BLaER1 treated with 17β-estradiol and CSF1 and Interleukin-3, amounts not matched to agents 10 nM and 100 nM (cell line): Measurements from ENCODE around the gene BEX2.
"Not testable (repeated sequence)": the region's sequence is repeated elsewhere in the genome, so short reads cannot be mapped to it uniquely, and the experiment has no call there.

Source experiments
- H3K27ac ChIP-seq, 11 experiments: shearing (Covaris generic); formaldehyde crosslinking; 2 replicates each; pipeline ENCODE4 v1.8.1; 2022
- H3K27me3 ChIP-seq, 11 experiments: shearing (Covaris generic); formaldehyde crosslinking; 2 replicates each; pipeline ENCODE4 v1.8.1; 2022
- H3K36me3 ChIP-seq, 11 experiments: shearing (Covaris generic); formaldehyde crosslinking; 2 replicates each; pipeline ENCODE4 v1.8.1; 2022
- H3K4me1 ChIP-seq, 10 experiments: shearing (Covaris generic); formaldehyde crosslinking; 2 replicates each; pipeline ENCODE4 v1.8.1; 2022
- H3K4me2 ChIP-seq, 11 experiments: shearing (Covaris generic); formaldehyde crosslinking; 2 replicates each; pipeline ENCODE4 v1.8.1; 2022
- H3K4me3 ChIP-seq, 10 experiments: shearing (Covaris generic); formaldehyde crosslinking; 2 replicates each; pipeline ENCODE4 v1.8.1; 2022
- H3K9ac ChIP-seq, 11 experiments: shearing (Covaris generic); formaldehyde crosslinking; 2 replicates each; pipeline ENCODE4 v1.8.1; 2022
- H3K9me3 ChIP-seq, 11 experiments: shearing (Covaris generic); formaldehyde crosslinking; replicated peaks in 1 of 11; 2 replicates each; pipeline ENCODE4 v1.8.1; 2022
- H4K20me1 ChIP-seq, 11 experiments: shearing (Covaris generic); formaldehyde crosslinking; 2 replicates each; pipeline ENCODE4 v1.8.1; 2022
- Cebpa-rat ChIP-seq, 11 experiments: shearing (Covaris generic); IDR thresholded peaks; 2 replicates each; pipeline ENCODE4 v1.8.1; 2022

The BEX2 gene

DNA sequence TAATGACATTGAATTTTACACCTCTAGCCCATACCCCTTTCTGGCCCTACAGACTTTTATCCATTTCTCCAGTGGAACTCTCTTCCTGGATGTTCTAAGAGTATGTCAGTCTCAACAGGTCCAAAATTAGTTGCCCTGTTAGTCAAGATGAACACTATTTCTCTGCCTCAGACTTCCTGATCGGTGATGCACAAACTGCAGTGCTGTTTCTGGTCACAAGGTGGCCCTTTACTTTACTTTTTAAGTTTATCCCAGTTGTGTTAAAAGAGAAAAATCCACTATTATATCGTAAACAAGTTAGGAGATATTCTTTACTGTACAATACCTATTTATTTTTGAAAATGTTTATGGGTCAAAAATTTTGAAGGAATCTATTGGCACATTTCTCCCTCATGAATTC, 32.3 kb upstream of the BEX2 start:
- no peak overlapping the region for H3K4me2 ChIP-seq
- no peaks in the 10 kb centered on the region for H3K4me1 ChIP-seq
- no peak overlapping the region for H3K27ac ChIP-seq

GRCh38 chrX:103338663-103339062, 27.9 kb upstream of the BEX2 start:
- H3K36me3 ChIP-seq: no peaks in the 10 kb centered on the region
- no peak for TF ChIP-seq Cebpa-rat (IDR thresholded peaks at IDR 0.05)
- no peak overlapping the region for H3K4me3 ChIP-seq
- no peaks in the 10 kb centered on the region for H3K4me1 ChIP-seq
- H3K4me2 ChIP-seq: no peak overlapping the region
- no peaks in the 10 kb centered on the region for H3K9me3 ChIP-seq
- no peak overlapping the region for H3K27ac ChIP-seq
- H4K20me1 ChIP-seq: no peaks in the 10 kb centered on the region
- no peak overlapping the region for H3K9ac ChIP-seq
- H3K27me3 ChIP-seq: peaks cover 13 to 55% (median 30%) of the 10 kb centered on the region in 11 experiments; a peak in 18 of 22 replicates

More for the DNA sequence above, 32.3 kb upstream of the BEX2 start:
- Histone ChIP-seq H3K9ac (no peak overlapping the region), H3K27me3 (peaks cover 2 to 54% (median 21%) of the 10 kb centered on the region in 11 experiments; a peak in 17 of 22 replicates), H4K20me1 (no peaks in the 10 kb centered on the region), H3K9me3 (no peaks in the 10 kb centered on the region), H3K4me3 (no peak overlapping the region), H3K36me3 (no peaks in the 10 kb centered on the region)
- no peak for TF ChIP-seq Cebpa-rat (IDR thresholded peaks at IDR 0.05)

DNA sequence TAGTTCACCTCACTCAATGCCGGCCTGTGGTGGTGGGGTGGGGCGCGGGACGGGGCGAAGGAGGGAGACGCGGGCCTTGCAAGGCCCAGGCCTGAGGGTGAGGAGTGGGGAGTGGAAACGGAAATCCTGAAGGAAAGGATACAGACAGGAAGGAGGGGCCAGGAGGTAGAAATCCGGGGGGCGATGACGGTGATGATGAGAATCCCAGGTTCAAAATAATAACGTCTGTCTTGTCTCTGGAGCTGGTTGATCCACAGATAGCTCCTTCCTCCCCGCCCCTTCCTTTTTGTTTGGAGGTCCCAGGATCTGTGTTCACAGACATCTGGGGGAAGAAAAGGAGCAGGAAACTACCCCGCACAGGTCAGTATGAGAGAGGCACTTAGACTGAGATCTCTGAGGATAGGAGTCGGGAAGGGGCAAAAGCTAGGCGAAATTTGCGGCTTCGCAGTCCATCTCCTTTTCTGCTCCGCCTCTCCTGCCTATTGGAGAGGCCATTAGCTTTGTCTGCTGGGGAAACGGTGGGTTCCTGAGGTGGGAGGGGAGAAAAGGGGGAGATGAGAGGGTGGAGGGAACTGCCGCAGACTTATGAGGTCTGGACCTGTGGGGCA, 20.0 kb upstream of the BEX2 start:
- Histone ChIP-seq H3K27me3 (peaks cover 25 to 46% (median 35%) of the 10 kb centered on the region in 11 experiments), H3K9ac (no peak overlapping the region), H3K36me3 (no peaks in the 10 kb centered on the region), H3K4me1 (0 out of 20 replicates have a peak, but pooled peaks cover 0 to 6% (median 0%) of the 10 kb centered on the region in 10 experiments), H4K20me1 (no peaks in the 10 kb centered on the region), H3K9me3 (no peaks in the 10 kb centered on the region), H3K27ac (no peak overlapping the region), H3K4me2 (no peak overlapping the region), H3K4me3 (no peak overlapping the region)
- no peak for TF ChIP-seq Cebpa-rat (IDR thresholded peaks at IDR 0.05)

DNA sequence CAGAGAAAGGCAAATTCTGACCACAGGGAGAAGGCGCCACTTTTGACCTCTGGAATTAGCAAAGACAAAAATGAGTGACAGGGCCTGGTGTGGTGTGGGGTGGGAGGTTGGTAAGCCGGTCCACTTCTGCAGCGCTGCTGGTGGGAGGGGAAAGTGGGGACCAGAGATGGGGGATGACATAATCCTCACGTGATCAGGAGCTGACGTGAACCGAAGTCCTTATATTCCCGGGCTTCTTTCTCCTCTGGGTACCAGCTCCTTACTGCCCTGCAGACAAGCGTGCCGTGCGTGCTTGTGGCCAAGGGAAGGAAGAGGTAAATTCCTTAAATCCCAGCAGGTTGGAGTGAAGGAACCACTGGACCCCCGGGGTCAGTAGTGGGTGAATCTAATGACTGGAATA, 19.2 kb upstream of the BEX2 start, which contains the start of gene TCEAL7:
TCEAL7 (plus strand) TSS at position 249 of the 400 bp plus-strand sequence. CDS start 1,165 bp downstream, outside the sequence.
- Histone ChIP-seq H3K4me1 (0 out of 20 replicates have a peak, but pooled peaks cover 0 to 6% (median 0%) of the 10 kb centered on the region in 10 experiments), H4K20me1 (no peaks in the 10 kb centered on the region), H3K9ac (no peak within 1 kb of the TSS), H3K4me3 (no peak within 1 kb of the TSS), H3K36me3 (no peaks in the 10 kb centered on the region), H3K9me3 (no peaks in the 10 kb centered on the region), H3K4me2 (no peak within 1 kb of the TSS), H3K27ac (no peak within 1 kb of the TSS), H3K27me3 (peaks cover 22 to 41% (median 35%) of the 10 kb centered on the region in 11 experiments)
- no peak for TF ChIP-seq Cebpa-rat (IDR thresholded peaks at IDR 0.05)

DNA sequence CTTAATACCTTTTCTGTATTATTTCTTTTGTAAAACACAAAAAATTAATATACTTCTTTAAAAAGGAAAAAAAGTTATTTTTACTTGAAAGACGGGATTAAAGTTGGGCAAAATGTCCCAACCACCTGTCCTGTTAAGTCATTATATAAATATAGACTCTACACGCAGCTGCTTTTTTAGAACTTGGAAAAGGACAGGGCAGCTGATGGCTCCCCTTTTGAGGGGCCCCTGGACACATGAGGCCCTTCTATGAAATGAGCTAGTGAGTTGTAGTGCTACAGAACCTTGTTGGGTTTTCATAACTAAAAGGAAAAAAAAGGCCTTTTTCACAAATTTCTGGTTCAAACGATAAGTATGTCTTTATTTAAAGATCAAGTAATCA, 600 bp upstream of the BEX2 start:
- Histone ChIP-seq H3K27me3 (peaks cover 0 to 32% (median 7%) of the 10 kb centered on the region in 11 experiments; a peak in 11 of 22 replicates), H3K4me2 (no peak overlapping the region), H3K9ac (no peak overlapping the region), H3K4me1 (no peaks in the 10 kb centered on the region), H3K4me3 (no peak overlapping the region), H3K36me3 (no peaks in the 10 kb centered on the region), H3K9me3 (peaks cover 7 to 15% (median 11%) of the 10 kb centered on the region in 11 experiments; a peak in 16 of 22 replicates), H4K20me1 (no peaks in the 10 kb centered on the region), H3K27ac (no peak overlapping the region)
- no peak for TF ChIP-seq Cebpa-rat (IDR thresholded peaks at IDR 0.05)

DNA sequence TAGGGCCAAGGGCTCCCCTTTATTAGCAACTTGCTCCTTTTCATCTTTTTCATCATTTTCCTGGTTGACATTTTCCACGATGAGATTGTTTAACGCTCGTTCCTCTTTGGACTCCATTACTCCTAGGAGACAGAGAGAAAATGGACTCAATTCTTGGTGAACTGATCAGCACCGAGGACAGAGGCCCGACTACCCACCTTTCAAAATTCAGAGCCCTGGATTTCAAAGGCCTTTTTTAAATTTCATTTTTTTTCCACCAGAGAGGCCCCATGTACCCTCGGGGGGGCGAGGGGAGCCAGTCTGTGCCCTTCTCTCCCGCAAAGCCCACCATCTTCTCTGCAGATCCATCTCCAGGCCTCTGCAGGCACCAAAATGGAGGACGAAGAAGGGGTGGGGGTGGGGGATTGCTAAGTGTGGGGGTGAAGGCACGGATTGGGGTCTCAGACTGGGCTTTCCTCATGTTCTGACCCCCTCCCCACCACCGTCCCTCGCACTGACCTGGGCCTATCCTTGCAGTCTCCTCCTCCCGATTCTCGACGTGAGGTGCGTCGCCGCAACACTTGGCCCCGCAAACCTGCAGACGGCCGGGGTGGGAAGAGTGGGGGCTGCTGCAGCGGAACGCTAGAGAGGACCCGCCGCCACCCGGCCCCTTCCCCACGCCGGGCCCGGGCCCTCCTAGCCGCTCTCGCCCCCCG, 783 bp downstream of the BEX2 start:
- no peak for TF ChIP-seq Cebpa-rat (IDR thresholded peaks at IDR 0.05)
- no peak overlapping the region for H3K9ac ChIP-seq

DNA sequence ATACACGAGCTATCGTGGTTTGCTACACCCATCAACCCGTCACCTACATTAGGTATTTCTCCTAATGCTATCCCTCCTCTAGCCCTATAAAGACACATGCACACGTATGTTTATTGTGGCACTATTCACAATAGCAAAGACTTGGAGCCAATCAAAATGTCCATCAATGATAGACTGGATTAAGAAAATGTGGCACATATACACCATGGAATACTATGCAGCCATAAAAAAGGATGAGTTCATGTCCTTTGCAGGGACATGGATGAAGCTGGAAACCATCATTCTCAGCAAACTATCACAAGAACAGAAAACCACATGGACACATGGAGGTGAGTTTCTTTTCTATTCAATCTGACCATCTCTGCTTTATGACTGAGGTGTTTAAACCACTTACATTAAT, 5.1 kb downstream of the BEX2 start:
- H3K27ac ChIP-seq, H3K27me3 ChIP-seq, H3K4me3 ChIP-seq, H3K9ac ChIP-seq, H4K20me1 ChIP-seq, H3K4me2 ChIP-seq, H3K4me1 ChIP-seq, H3K36me3 ChIP-seq: not testable (repeated sequence)
- H3K9me3 ChIP-seq: peaks cover 4 to 10% (median 7%) of the 10 kb centered on the region in 11 experiments; a peak in 16 of 22 replicates

More for the DNA sequence above, 783 bp downstream of the BEX2 start:
- no peaks in the 10 kb centered on the region for H4K20me1 ChIP-seq
- H3K4me1 ChIP-seq: no peaks in the 10 kb centered on the region
- H3K36me3 ChIP-seq: no peaks in the 10 kb centered on the region
- H3K4me2 ChIP-seq: no peak overlapping the region
- no peak overlapping the region for H3K4me3 ChIP-seq
- H3K9me3 ChIP-seq: peaks cover 7 to 15% (median 11%) of the 10 kb centered on the region in 11 experiments; a peak in 16 of 22 replicates
- H3K27ac ChIP-seq: no peak overlapping the region
- H3K27me3 ChIP-seq: peaks cover 0 to 32% (median 7%) of the 10 kb centered on the region in 11 experiments; a peak in 11 of 22 replicates

DNA sequence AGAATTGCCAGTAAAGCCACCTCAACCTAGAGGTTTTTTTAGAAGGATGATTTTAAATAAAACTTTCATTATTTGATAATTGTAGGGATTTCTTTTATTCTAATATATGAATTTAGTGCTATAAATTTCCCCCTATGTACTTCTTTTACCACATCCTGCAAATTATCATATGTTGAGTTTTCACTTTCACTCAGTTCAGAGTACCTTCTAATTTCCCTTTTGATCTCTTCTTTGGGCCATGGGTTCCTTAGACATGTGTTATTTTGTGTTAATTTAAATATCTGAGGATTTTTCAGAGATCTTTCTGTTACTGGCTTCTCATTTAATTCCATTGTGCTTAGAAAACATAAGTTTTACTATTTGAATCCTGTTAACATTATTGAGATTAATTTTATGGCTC, 6.1 kb downstream of the BEX2 start:
- no peak overlapping the region for H3K27ac ChIP-seq
- no peak overlapping the region for H3K9ac ChIP-seq
- no peak for TF ChIP-seq Cebpa-rat (IDR thresholded peaks at IDR 0.05)
- no peak overlapping the region for H3K4me3 ChIP-seq
- H4K20me1 ChIP-seq: no peaks in the 10 kb centered on the region
- peaks cover 0 to 10% (median 4%) of the 10 kb centered on the region in 11 experiments; a peak in 4 of 22 replicates for H3K27me3 ChIP-seq
- H3K36me3 ChIP-seq: no peaks in the 10 kb centered on the region
- no peak overlapping the region for H3K4me2 ChIP-seq
- H3K4me1 ChIP-seq: no peaks in the 10 kb centered on the region
- H3K9me3 ChIP-seq: peaks cover 0 to under 1% (median 0%) of the 10 kb centered on the region in 11 experiments; a peak in 1 of 22 replicates

- no peak for TF ChIP-seq Cebpa-rat (IDR thresholded peaks at IDR 0.05)
- no peak overlapping the region for H3K9ac ChIP-seq
- H3K4me1 ChIP-seq: no peaks in the 10 kb centered on the region
- no peak overlapping the region for H3K4me3 ChIP-seq
- H3K36me3 ChIP-seq: no peaks in the 10 kb centered on the region
- H3K27ac ChIP-seq: no peak overlapping the region
- H4K20me1 ChIP-seq: no peaks in the 10 kb centered on the region
- peaks cover 0 to 9% (median 6%) of the 10 kb centered on the region in 11 experiments; a peak in 17 of 22 replicates for H3K9me3 ChIP-seq
- no peak overlapping the region for H3K4me2 ChIP-seq
- H3K27me3 ChIP-seq: peaks cover 0 to 22% (median 6%) of the 10 kb centered on the region in 11 experiments; a peak in 12 of 22 replicates
These were observed 17.7 kb downstream of the BEX2 start for GRCh38 chrX:103293118-103293517.
